Measurements from ENCODE around the gene DOC2B. TPM values are rescaled to one million over a fixed set of nuclear protein-coding genes. Genes with fewer than 3 reads are reported as not detected.
A peak's percentile ranks its signal among the peaks of the same experiment; 100 is the strongest.

DOC2B gene
- total and polyA plus RNA-seq, 10 donors, result 0.91 to 17.0 (median 7.1) TPM

- WGBS, 5 donors, result 51 to 85% (median 73%) methylated on average over 1 to 5 of the region's 5 CpGs
Observed at GRCh38 chr17:179066-179432, 2.4 kb downstream of the DOC2B start.

GRCh38 chr17:178292-179065, 3.0 kb downstream of the DOC2B start:
- no peak for DNase-seq
- Histone ChIP-seq H3K4me3 (no peak overlapping the region), H3K36me3 (no peaks in the 10 kb centered on the region), H3K27ac (no peak overlapping the region), H3K27me3 (replicated peaks in 1 of 7) (peaks cover 0 to 62% (median 23%) of the 10 kb centered on the region in 7 donors), H3K4me1 (peaks cover 0 to 46% (median 30%) of the 10 kb centered on the region in 6 donors), H3K9me3 (no peaks in the 10 kb centered on the region)
- intact Hi-C loops (cut with DNase I; ENCODE audit: low total_unique reads), result no loop called here
- TF ChIP-seq POLR2A (IDR thresholded peaks at IDR 0.05) (no peak), CTCF (IDR thresholded peaks at IDR 0.05 in 8 of 11, conservative IDR thresholded peaks at IDR 0.05 in 3 of 11) (no peak), POLR2AphosphoS5 (IDR thresholded peaks at IDR 0.05) (no peak)
- WGBS, 5 donors, result 77 to 90% (median 86%) methylated on average over 11 to 12 of the region's 12 CpGs

More at GRCh38 chr17:179066-179432, 2.4 kb downstream of the DOC2B start:
- Histone ChIP-seq H3K9me3 (no peaks in the 10 kb centered on the region), H3K36me3 (no peaks in the 10 kb centered on the region), H3K4me1 (peaks cover 0 to 52% (median 32%) of the 10 kb centered on the region in 6 donors), H3K4me3 (no peak overlapping the region), H3K27me3 (replicated peaks in 1 of 7) (peaks cover 0 to 67% (median 23%) of the 10 kb centered on the region in 7 donors), H3K27ac (peak overlapping the region in 1 of 8 donors; percentile 76)
- intact Hi-C loops (cut with DNase I; ENCODE audit: low total_unique reads), result no loop called here
- TF ChIP-seq CTCF (IDR thresholded peaks at IDR 0.05 in 8 of 11, conservative IDR thresholded peaks at IDR 0.05 in 3 of 11), result no peak
- TF ChIP-seq POLR2A (IDR thresholded peaks at IDR 0.05), result no peak
- TF ChIP-seq POLR2AphosphoS5 (IDR thresholded peaks at IDR 0.05), result no peak
- no peak for DNase-seq

- peaks cover 0 to 39% (median 27%) of the 10 kb centered on the region in 6 donors for H3K4me1 ChIP-seq
- intact Hi-C loops (cut with DNase I; ENCODE audit: low total_unique reads), result no loop called here
- no peak for DNase-seq
- H3K4me3 ChIP-seq, result no peak overlapping the region
- TF ChIP-seq POLR2A (IDR thresholded peaks at IDR 0.05), result no peak
- no peak for TF ChIP-seq CTCF (IDR thresholded peaks at IDR 0.05 in 8 of 11, conservative IDR thresholded peaks at IDR 0.05 in 3 of 11)
- no peak for TF ChIP-seq POLR2AphosphoS5 (IDR thresholded peaks at IDR 0.05)
- no peak overlapping the region for H3K27ac ChIP-seq
- peaks cover 0 to 54% (median 23%) of the 10 kb centered on the region in 7 donors for H3K27me3 ChIP-seq (replicated peaks in 1 of 7)
- H3K36me3 ChIP-seq, result no peaks in the 10 kb centered on the region
- H3K9me3 ChIP-seq, result no peaks in the 10 kb centered on the region
- WGBS, 5 donors, result 85 to 100% (median 88%) methylated on average over 3 to 6 of the region's 6 CpGs
Observed at GRCh38 chr17:177762-178161, 3.7 kb downstream of the DOC2B start.

- H3K4me1 ChIP-seq, result peaks cover 0 to 33% (median 25%) of the 10 kb centered on the region in 6 donors
- intact Hi-C loops (cut with DNase I; ENCODE audit: low total_unique reads), result no loop called here
- H3K4me3 ChIP-seq, result no peak overlapping the region
- peaks cover 0 to 48% (median 23%) of the 10 kb centered on the region in 7 donors for H3K27me3 ChIP-seq (replicated peaks in 1 of 7)
- WGBS, 5 donors, result 77 to 89% (median 87%) methylated on average over 3 of the region's 3 CpGs
- H3K9me3 ChIP-seq, result no peaks in the 10 kb centered on the region
- no peaks in the 10 kb centered on the region for H3K36me3 ChIP-seq
- no peak overlapping the region for H3K27ac ChIP-seq
- no peak for DNase-seq
- no peak for TF ChIP-seq POLR2A (IDR thresholded peaks at IDR 0.05)
Observed at GRCh38 chr17:177155-177554, 4.3 kb downstream of the DOC2B start.
